Measurements from ENCODE around the gene GABRA5.
A peak's percentile ranks its signal among the peaks of the same experiment; 100 is the strongest.

DNA sequence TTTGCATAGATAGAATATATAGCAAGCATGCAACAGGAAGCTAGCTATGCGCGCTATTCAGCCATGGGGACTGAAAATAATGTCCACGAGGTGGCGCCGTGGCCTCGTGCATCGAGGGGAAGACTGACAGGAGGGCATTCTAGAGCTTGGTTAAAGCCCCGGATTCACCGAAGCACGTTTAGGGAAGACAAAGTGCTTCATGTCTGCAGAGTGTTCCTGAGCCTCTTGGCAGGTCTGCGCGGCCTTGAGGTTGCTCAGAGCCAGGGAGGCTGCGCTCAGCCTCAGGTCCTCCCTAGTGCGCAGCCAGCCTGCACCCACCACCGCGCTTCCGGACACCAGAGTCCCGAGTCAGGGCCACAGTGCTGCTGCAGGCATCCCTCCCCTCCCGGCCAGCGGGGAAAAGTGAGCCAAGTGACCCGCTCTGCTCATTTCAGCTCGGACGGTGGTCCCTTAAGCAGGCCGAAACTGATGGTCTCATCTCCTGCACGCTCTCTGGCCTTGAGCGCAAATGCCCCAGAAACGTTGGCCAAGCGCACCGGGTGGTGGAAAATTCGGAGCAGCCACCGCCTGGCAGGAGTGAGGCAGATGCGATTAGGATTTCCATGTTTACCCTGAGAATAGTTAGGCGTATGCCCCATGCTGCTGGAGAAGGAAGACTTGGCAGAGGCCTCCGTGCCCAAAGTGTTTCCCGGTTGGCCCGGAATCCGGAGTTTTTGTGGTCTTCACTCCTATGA, 24.8 kb downstream of the GABRA5 start:
- TF ChIP-seq EP300 (conservative IDR thresholded peaks at IDR 0.05; ENCODE audit: poor library complexity, severe bottlenecking), result no peak
- TF ChIP-seq RAD21 (conservative IDR thresholded peaks at IDR 0.05), result peak; percentile 99
- TF ChIP-seq, protein P1, sequence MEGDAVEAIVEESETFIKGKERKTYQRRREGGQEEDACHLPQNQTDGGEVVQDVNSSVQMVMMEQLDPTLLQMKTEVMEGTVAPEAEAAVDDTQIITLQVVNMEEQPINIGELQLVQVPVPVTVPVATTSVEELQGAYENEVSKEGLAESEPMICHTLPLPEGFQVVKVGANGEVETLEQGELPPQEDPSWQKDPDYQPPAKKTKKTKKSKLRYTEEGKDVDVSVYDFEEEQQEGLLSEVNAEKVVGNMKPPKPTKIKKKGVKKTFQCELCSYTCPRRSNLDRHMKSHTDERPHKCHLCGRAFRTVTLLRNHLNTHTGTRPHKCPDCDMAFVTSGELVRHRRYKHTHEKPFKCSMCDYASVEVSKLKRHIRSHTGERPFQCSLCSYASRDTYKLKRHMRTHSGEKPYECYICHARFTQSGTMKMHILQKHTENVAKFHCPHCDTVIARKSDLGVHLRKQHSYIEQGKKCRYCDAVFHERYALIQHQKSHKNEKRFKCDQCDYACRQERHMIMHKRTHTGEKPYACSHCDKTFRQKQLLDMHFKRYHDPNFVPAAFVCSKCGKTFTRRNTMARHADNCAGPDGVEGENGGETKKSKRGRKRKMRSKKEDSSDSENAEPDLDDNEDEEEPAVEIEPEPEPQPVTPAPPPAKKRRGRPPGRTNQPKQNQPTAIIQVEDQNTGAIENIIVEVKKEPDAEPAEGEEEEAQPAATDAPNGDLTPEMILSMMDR (IDR thresholded peaks at IDR 0.05; ENCODE audit: poor library complexity, severe bottlenecking), result peak; percentile 97
- no peak for TF ChIP-seq EZH2 (IDR thresholded peaks at IDR 0.05; ENCODE audit: borderline replicate concordance, insufficient read depth, low read length, poor library complexity, severe bottlenecking)
- peak; percentile 36 for TF ChIP-seq MXI1 (conservative IDR thresholded peaks at IDR 0.05; ENCODE audit: poor library complexity, severe bottlenecking)
- no peak for TF ChIP-seq POLR2AphosphoS5 (IDR thresholded peaks at IDR 0.05)

All from neural cell (in vitro differentiated cells).